ENCODE measurements around the gene DGKH.

The DGKH gene

GRCh38 chr13:42048342-42048683 is at the start of gene DGKH:
TSS of gene DGKH (plus strand) at chr13:42048648. CDS start at chr13:42048774, 126 bp downstream.
- DNase-seq (ENCODE audit: low read depth): no peak

GRCh38 chr13:42000846-42001245 is 47.6 kb upstream of the DGKH start:
- DNase-seq (ENCODE audit: low read depth): no peak

GRCh38 chr13:42001580-42001979 is 46.9 kb upstream of the DGKH start:
- DNase-seq (ENCODE audit: low read depth): peak; percentile 38

GRCh38 chr13:42002066-42002465 is 46.4 kb upstream of the DGKH start:
- DNase-seq (ENCODE audit: low read depth): no peak

- no peak for DNase-seq (ENCODE audit: low read depth)
Observed at GRCh38 chr13:42007844-42008243, 40.6 kb upstream of the DGKH start.

- DNase-seq (ENCODE audit: low read depth): no peak
Observed at GRCh38 chr13:42009057-42009456, 39.4 kb upstream of the DGKH start.

- DNase-seq (ENCODE audit: low read depth): no peak
Observed at GRCh38 chr13:42011601-42012350, 36.7 kb upstream of the DGKH start.

GRCh38 chr13:42014119-42014518 is 34.3 kb upstream of the DGKH start:
- DNase-seq (ENCODE audit: low read depth): no peak

GRCh38 chr13:42017264-42017663 is 31.2 kb upstream of the DGKH start:
- no peak for DNase-seq (ENCODE audit: low read depth)

- DNase-seq (ENCODE audit: low read depth): no peak
Observed at GRCh38 chr13:42021851-42022250, 26.6 kb upstream of the DGKH start.

GRCh38 chr13:42022336-42022735 is 26.1 kb upstream of the DGKH start:
- no peak for DNase-seq (ENCODE audit: low read depth)

GRCh38 chr13:42022796-42023493 is 25.5 kb upstream of the DGKH start:
- DNase-seq (ENCODE audit: low read depth): no peak

- no peak for DNase-seq (ENCODE audit: low read depth)
Observed at GRCh38 chr13:42027286-42027685, 21.2 kb upstream of the DGKH start.

- DNase-seq (ENCODE audit: low read depth): no peak
Observed at GRCh38 chr13:42028113-42028799, 20.2 kb upstream of the DGKH start.

- DNase-seq (ENCODE audit: low read depth): no peak
Observed at GRCh38 chr13:42035905-42036521, 12.4 kb upstream of the DGKH start.

GRCh38 chr13:42036711-42037110 is 11.7 kb upstream of the DGKH start:
- no peak for DNase-seq (ENCODE audit: low read depth)

- no peak for DNase-seq (ENCODE audit: low read depth)
Observed at GRCh38 chr13:42038661-42039456, 9.6 kb upstream of the DGKH start.

- no peak for DNase-seq (ENCODE audit: low read depth)
Observed at GRCh38 chr13:42039457-42039945, 8.9 kb upstream of the DGKH start.

GRCh38 chr13:42039946-42040729 is 8.3 kb upstream of the DGKH start:
- peak; percentile 15 for DNase-seq (ENCODE audit: low read depth)

GRCh38 chr13:42040730-42041010 is 7.8 kb upstream of the DGKH start:
- no peak for DNase-seq (ENCODE audit: low read depth)

Measured in HS-5 (cell line).